GM12878 (cell line): ENCODE results near the gene OR8I2.

Source experiments
- CEBPB ChIP-seq, 2 experiments: fragments of 150-350 bp in 1 of 2; IDR thresholded peaks; 2 replicates each; pipeline ENCODE4 v1.6.1; 2012 to 2014; ENCODE audit warnings: low read depth in 2 of 2, low read length in 2 of 2, borderline replicate concordance in 1 of 2, inconsistent platforms in 1 of 2
- CREB1 ChIP-seq: IDR thresholded peaks from 2 replicates; pipeline ENCODE4 v1.6.1; 2012; ENCODE audit warnings: low read depth, mild to moderate bottlenecking, inconsistent platforms
- EZH2 ChIP-seq: IDR thresholded peaks from 2 replicates; pipeline ENCODE4 v1.6.1; 2012; ENCODE audit warnings: low read depth, mild to moderate bottlenecking, control low read depth, inconsistent platforms, low read length, borderline replicate concordance; ENCODE audit not compliant: control insufficient read depth
- HDAC6 ChIP-seq: fragments of 200-600 bp; sonication (generic); IDR thresholded peaks from one replicate; pipeline ENCODE4 v1.8.0; 2017; ENCODE audit warnings: antibody characterized with exemption; ENCODE audit not compliant: unreplicated experiment
- MTA2 ChIP-seq: fragments of 450-650 bp; IDR thresholded peaks from 2 replicates; pipeline ENCODE4 v1.6.1; 2016; ENCODE audit warnings: low read depth, mild to moderate bottlenecking, moderate library complexity
- RAD21 ChIP-seq: IDR thresholded peaks from 2 replicates; pipeline ENCODE4 v1.6.1; 2011; ENCODE audit warnings: mild to moderate bottlenecking, low read depth, low read length, moderate library complexity; ENCODE audit not compliant: insufficient read depth
- RAD51 ChIP-seq: fragments of 450-650 bp; IDR thresholded peaks from 2 replicates; pipeline ENCODE4 v1.6.1; 2016; ENCODE audit warnings: moderate library complexity, mild to moderate bottlenecking, inconsistent platforms
- SIN3A ChIP-seq: IDR thresholded peaks from 2 replicates; pipeline ENCODE4 v1.6.1; 2012; ENCODE audit warnings: low read depth, low read length, improper control_type of control experiment
- SMC3 ChIP-seq: IDR thresholded peaks from 2 replicates; pipeline ENCODE4 v1.6.1; 2011; ENCODE audit warnings: low read length, improper control_type of control experiment, borderline replicate concordance
- SREBF2 ChIP-seq: IDR thresholded peaks from 2 replicates; pipeline ENCODE4 v1.6.1; 2012; ENCODE audit warnings: mild to moderate bottlenecking, low read length
- ZNF24 ChIP-seq: fragments of 450-650 bp; IDR thresholded peaks from 2 replicates; pipeline ENCODE4 v1.6.1; 2017; ENCODE audit warnings: antibody characterized with exemption, mild to moderate bottlenecking
- TF ChIP-seq, protein P1 (sequence below), 3 experiments: IDR thresholded peaks in 2 of 3; conservative IDR thresholded peaks in 1 of 3; 2 replicates each; pipeline ENCODE4 v1.5.1; 2011; ENCODE audit warnings: low read depth in 3 of 3, low read length in 3 of 3, mild to moderate bottlenecking in 3 of 3, control low read depth in 2 of 3, moderate library complexity in 2 of 3, inconsistent platforms in 1 of 3, mixed read lengths in 1 of 3; ENCODE audit not compliant: control insufficient read depth in 2 of 3, insufficient read depth in 1 of 3; ENCODE audit errors: extremely low read depth in 1 of 3

DNA sequence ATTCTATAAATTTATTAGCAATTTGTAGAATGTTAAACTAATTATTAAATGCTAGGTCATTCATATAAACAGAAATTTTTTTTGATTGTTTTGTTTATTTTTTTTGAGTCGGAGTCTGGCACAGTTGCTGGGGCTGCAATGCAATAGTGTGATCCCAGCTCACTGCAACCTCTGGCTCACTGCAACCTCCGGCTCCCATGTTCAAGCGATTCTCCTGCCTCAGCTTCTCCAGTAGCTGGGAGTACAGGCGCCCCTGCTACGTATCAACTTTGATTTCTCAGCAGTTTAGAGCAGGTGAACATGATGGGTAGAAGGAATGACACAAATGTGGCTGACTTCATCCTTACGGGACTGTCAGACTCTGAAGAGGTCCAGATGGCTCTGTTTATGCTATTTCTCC, 29.0 kb downstream of the OR8I2 start, which contains the start of gene OR8H3:
- TF ChIP-seq ZNF24 (no peak), SREBF2 (no peak), MTA2 (no peak), SMC3 (no peak), CEBPB (IDR thresholded peaks at IDR 0.05; ENCODE audit: borderline replicate concordance in 1 of 2, low read depth in 2 of 2, low read length in 2 of 2) (no peak), RAD21 (no peak), SIN3A (no peak), RAD51 (no peak), EZH2 (no peak), HDAC6 (no peak), CREB1 (no peak)
- TF ChIP-seq, protein P1, sequence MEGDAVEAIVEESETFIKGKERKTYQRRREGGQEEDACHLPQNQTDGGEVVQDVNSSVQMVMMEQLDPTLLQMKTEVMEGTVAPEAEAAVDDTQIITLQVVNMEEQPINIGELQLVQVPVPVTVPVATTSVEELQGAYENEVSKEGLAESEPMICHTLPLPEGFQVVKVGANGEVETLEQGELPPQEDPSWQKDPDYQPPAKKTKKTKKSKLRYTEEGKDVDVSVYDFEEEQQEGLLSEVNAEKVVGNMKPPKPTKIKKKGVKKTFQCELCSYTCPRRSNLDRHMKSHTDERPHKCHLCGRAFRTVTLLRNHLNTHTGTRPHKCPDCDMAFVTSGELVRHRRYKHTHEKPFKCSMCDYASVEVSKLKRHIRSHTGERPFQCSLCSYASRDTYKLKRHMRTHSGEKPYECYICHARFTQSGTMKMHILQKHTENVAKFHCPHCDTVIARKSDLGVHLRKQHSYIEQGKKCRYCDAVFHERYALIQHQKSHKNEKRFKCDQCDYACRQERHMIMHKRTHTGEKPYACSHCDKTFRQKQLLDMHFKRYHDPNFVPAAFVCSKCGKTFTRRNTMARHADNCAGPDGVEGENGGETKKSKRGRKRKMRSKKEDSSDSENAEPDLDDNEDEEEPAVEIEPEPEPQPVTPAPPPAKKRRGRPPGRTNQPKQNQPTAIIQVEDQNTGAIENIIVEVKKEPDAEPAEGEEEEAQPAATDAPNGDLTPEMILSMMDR (IDR thresholded peaks at IDR 0.05 in 2 of 3, conservative IDR thresholded peaks at IDR 0.05 in 1 of 3; ENCODE audit: control insufficient read depth in 2 of 3, extremely low read depth in 1 of 3, insufficient read depth in 1 of 3, low read depth in 3 of 3, low read length in 3 of 3) = no peak
